ENCODE results near the gene PRDM16.

PRDM16 gene

GRCh38 chr1:3109355-3109754 lies 40.4 kb downstream of the PRDM16 start:
- Histone ChIP-seq H3K9me3 (ENCODE audit: control insufficient read depth in 2 of 2, low read length in 2 of 2) (peaks cover 3 to 9% of the 10 kb centered on the region in 2 donors), H3K4me1 (ENCODE audit: control insufficient read depth, insufficient read depth, low read length) (peaks cover 3% of the 10 kb centered on the region), H3K27ac (ENCODE audit: low read length) (no peak overlapping the region), H3K4me3 (ENCODE audit: low read length in 2 of 2) (no peak overlapping the region), H3K9ac (ENCODE audit: low read length in 2 of 2) (no peak overlapping the region), H3K36me3 (ENCODE audit: control insufficient read depth in 2 of 2, insufficient read depth in 2 of 2, low read length in 2 of 2) (no peaks in the 10 kb centered on the region), H3K27me3 (ENCODE audit: control insufficient read depth in 1 of 2, insufficient read depth in 2 of 2, low read length in 2 of 2) (peaks cover 4 to 5% of the 10 kb centered on the region in 2 donors)

- Histone ChIP-seq H3K27me3 (ENCODE audit: control insufficient read depth in 1 of 2, insufficient read depth in 2 of 2, low read length in 2 of 2) (peaks cover 2 to 5% of the 10 kb centered on the region in 2 donors), H3K4me3 (ENCODE audit: low read length in 2 of 2) (no peak overlapping the region), H3K9ac (ENCODE audit: low read length in 2 of 2) (no peak overlapping the region), H3K36me3 (ENCODE audit: control insufficient read depth in 2 of 2, insufficient read depth in 2 of 2, low read length in 2 of 2) (no peaks in the 10 kb centered on the region), H3K4me1 (ENCODE audit: control insufficient read depth, insufficient read depth, low read length) (peaks cover 6% of the 10 kb centered on the region), H3K27ac (ENCODE audit: low read length) (no peak overlapping the region), H3K9me3 (ENCODE audit: control insufficient read depth in 2 of 2, low read length in 2 of 2) (peaks cover 3 to 9% of the 10 kb centered on the region in 2 donors)
Observed at GRCh38 chr1:3111348-3112021, 42.5 kb downstream of the PRDM16 start.

- Histone ChIP-seq H3K9ac (ENCODE audit: low read length in 2 of 2) (no peak overlapping the region), H3K4me1 (ENCODE audit: control insufficient read depth, insufficient read depth, low read length) (peaks cover 6% of the 10 kb centered on the region), H3K4me3 (ENCODE audit: low read length in 2 of 2) (no peak overlapping the region), H3K27ac (ENCODE audit: low read length) (no peak overlapping the region), H3K27me3 (ENCODE audit: control insufficient read depth in 1 of 2, insufficient read depth in 2 of 2, low read length in 2 of 2) (peaks cover under 1 to 5% of the 10 kb centered on the region in 2 donors), H3K9me3 (ENCODE audit: control insufficient read depth in 2 of 2, low read length in 2 of 2) (peaks cover 3 to 9% of the 10 kb centered on the region in 2 donors), H3K36me3 (ENCODE audit: control insufficient read depth in 2 of 2, insufficient read depth in 2 of 2, low read length in 2 of 2) (no peaks in the 10 kb centered on the region)
Observed at GRCh38 chr1:3112526-3112925, 43.5 kb downstream of the PRDM16 start.

- Histone ChIP-seq H3K9me3 (ENCODE audit: control insufficient read depth in 2 of 2, low read length in 2 of 2) (peaks cover 1 to 2% of the 10 kb centered on the region in 2 donors), H3K9ac (ENCODE audit: low read length in 2 of 2) (no peak overlapping the region), H3K4me3 (ENCODE audit: low read length in 2 of 2) (no peak overlapping the region), H3K4me1 (ENCODE audit: control insufficient read depth, insufficient read depth, low read length) (peaks cover 6% of the 10 kb centered on the region), H3K36me3 (ENCODE audit: control insufficient read depth in 2 of 2, insufficient read depth in 2 of 2, low read length in 2 of 2) (no peaks in the 10 kb centered on the region), H3K27me3 (ENCODE audit: control insufficient read depth in 1 of 2, insufficient read depth in 2 of 2, low read length in 2 of 2) (peaks cover 0 to 5% of the 10 kb centered on the region in 2 donors), H3K27ac (ENCODE audit: low read length) (no peak overlapping the region)
Observed at GRCh38 chr1:3113047-3113740, 44.2 kb downstream of the PRDM16 start.

GRCh38 chr1:3113741-3114056 lies 44.7 kb downstream of the PRDM16 start:
- no peaks in the 10 kb centered on the region for H3K9me3 ChIP-seq (ENCODE audit: control insufficient read depth in 2 of 2, low read length in 2 of 2)
- peaks cover 6% of the 10 kb centered on the region for H3K4me1 ChIP-seq (ENCODE audit: control insufficient read depth, insufficient read depth, low read length)
- no peaks in the 10 kb centered on the region for H3K36me3 ChIP-seq (ENCODE audit: control insufficient read depth in 2 of 2, insufficient read depth in 2 of 2, low read length in 2 of 2)
- H3K27me3 ChIP-seq (ENCODE audit: control insufficient read depth in 1 of 2, insufficient read depth in 2 of 2, low read length in 2 of 2) = peaks cover 0 to 4% of the 10 kb centered on the region in 2 donors
- no peak overlapping the region for H3K27ac ChIP-seq (ENCODE audit: low read length)
- no peak overlapping the region for H3K4me3 ChIP-seq (ENCODE audit: low read length in 2 of 2)
- no peak overlapping the region for H3K9ac ChIP-seq (ENCODE audit: low read length in 2 of 2)

GRCh38 chr1:3114131-3114744 lies 45.2 kb downstream of the PRDM16 start:
- Histone ChIP-seq H3K9me3 (ENCODE audit: control insufficient read depth in 2 of 2, low read length in 2 of 2) (no peaks in the 10 kb centered on the region), H3K27me3 (ENCODE audit: control insufficient read depth in 1 of 2, insufficient read depth in 2 of 2, low read length in 2 of 2) (peaks cover 0 to 4% of the 10 kb centered on the region in 2 donors), H3K27ac (ENCODE audit: low read length) (no peak overlapping the region), H3K9ac (ENCODE audit: low read length in 2 of 2) (no peak overlapping the region), H3K4me3 (ENCODE audit: low read length in 2 of 2) (no peak overlapping the region), H3K4me1 (ENCODE audit: control insufficient read depth, insufficient read depth, low read length) (peaks cover 6% of the 10 kb centered on the region), H3K36me3 (ENCODE audit: control insufficient read depth in 2 of 2, insufficient read depth in 2 of 2, low read length in 2 of 2) (no peaks in the 10 kb centered on the region)

GRCh38 chr1:3114846-3115245 lies 45.8 kb downstream of the PRDM16 start:
- Histone ChIP-seq H3K9ac (ENCODE audit: low read length in 2 of 2) (no peak overlapping the region), H3K9me3 (ENCODE audit: control insufficient read depth in 2 of 2, low read length in 2 of 2) (no peaks in the 10 kb centered on the region), H3K4me1 (ENCODE audit: control insufficient read depth, insufficient read depth, low read length) (peaks cover 6% of the 10 kb centered on the region), H3K27ac (ENCODE audit: low read length) (no peak overlapping the region), H3K27me3 (ENCODE audit: control insufficient read depth in 1 of 2, insufficient read depth in 2 of 2, low read length in 2 of 2) (peaks cover 0 to 5% of the 10 kb centered on the region in 2 donors), H3K36me3 (ENCODE audit: control insufficient read depth in 2 of 2, insufficient read depth in 2 of 2, low read length in 2 of 2) (no peaks in the 10 kb centered on the region), H3K4me3 (ENCODE audit: low read length in 2 of 2) (no peak overlapping the region)

GRCh38 chr1:3115275-3116149 lies 46.5 kb downstream of the PRDM16 start:
- peaks cover 0 to 8% of the 10 kb centered on the region in 2 donors for H3K27me3 ChIP-seq (ENCODE audit: control insufficient read depth in 1 of 2, insufficient read depth in 2 of 2, low read length in 2 of 2)
- H3K9me3 ChIP-seq (ENCODE audit: control insufficient read depth in 2 of 2, low read length in 2 of 2) = no peaks in the 10 kb centered on the region
- H3K9ac ChIP-seq (ENCODE audit: low read length in 2 of 2) = no peak overlapping the region
- no peak overlapping the region for H3K27ac ChIP-seq (ENCODE audit: low read length)
- H3K4me3 ChIP-seq (ENCODE audit: low read length in 2 of 2) = no peak overlapping the region
- H3K36me3 ChIP-seq (ENCODE audit: control insufficient read depth in 2 of 2, insufficient read depth in 2 of 2, low read length in 2 of 2) = no peaks in the 10 kb centered on the region
- peaks cover 6% of the 10 kb centered on the region for H3K4me1 ChIP-seq (ENCODE audit: control insufficient read depth, insufficient read depth, low read length)

GRCh38 chr1:3116150-3116510 lies 47.1 kb downstream of the PRDM16 start:
- Histone ChIP-seq H3K4me1 (ENCODE audit: control insufficient read depth, insufficient read depth, low read length) (peaks cover 6% of the 10 kb centered on the region), H3K27ac (ENCODE audit: low read length) (no peak overlapping the region), H3K27me3 (ENCODE audit: control insufficient read depth in 1 of 2, insufficient read depth in 2 of 2, low read length in 2 of 2) (peaks cover 0 to 8% of the 10 kb centered on the region in 2 donors), H3K9me3 (ENCODE audit: control insufficient read depth in 2 of 2, low read length in 2 of 2) (no peaks in the 10 kb centered on the region), H3K9ac (ENCODE audit: low read length in 2 of 2) (no peak overlapping the region), H3K36me3 (ENCODE audit: control insufficient read depth in 2 of 2, insufficient read depth in 2 of 2, low read length in 2 of 2) (no peaks in the 10 kb centered on the region), H3K4me3 (ENCODE audit: low read length in 2 of 2) (no peak overlapping the region)

- peaks cover 6% of the 10 kb centered on the region for H3K4me1 ChIP-seq (ENCODE audit: control insufficient read depth, insufficient read depth, low read length)
- peaks cover 0 to 8% of the 10 kb centered on the region in 2 donors for H3K27me3 ChIP-seq (ENCODE audit: control insufficient read depth in 1 of 2, insufficient read depth in 2 of 2, low read length in 2 of 2)
Observed at GRCh38 chr1:3116560-3116959, 47.6 kb downstream of the PRDM16 start.

More at GRCh38 chr1:3116560-3116959, 47.6 kb downstream of the PRDM16 start:
- H3K27ac ChIP-seq (ENCODE audit: low read length) = no peak overlapping the region
- no peaks in the 10 kb centered on the region for H3K9me3 ChIP-seq (ENCODE audit: control insufficient read depth in 2 of 2, low read length in 2 of 2)
- H3K4me3 ChIP-seq (ENCODE audit: low read length in 2 of 2) = no peak overlapping the region
- H3K36me3 ChIP-seq (ENCODE audit: control insufficient read depth in 2 of 2, insufficient read depth in 2 of 2, low read length in 2 of 2) = no peaks in the 10 kb centered on the region
- H3K9ac ChIP-seq (ENCODE audit: low read length in 2 of 2) = no peak overlapping the region
